ENCODE measurements around the gene TRAF3IP1.

GRCh38 chr2:238409341-238410199, 89.3 kb downstream of the TRAF3IP1 start:
- TF ChIP-seq, protein P1, sequence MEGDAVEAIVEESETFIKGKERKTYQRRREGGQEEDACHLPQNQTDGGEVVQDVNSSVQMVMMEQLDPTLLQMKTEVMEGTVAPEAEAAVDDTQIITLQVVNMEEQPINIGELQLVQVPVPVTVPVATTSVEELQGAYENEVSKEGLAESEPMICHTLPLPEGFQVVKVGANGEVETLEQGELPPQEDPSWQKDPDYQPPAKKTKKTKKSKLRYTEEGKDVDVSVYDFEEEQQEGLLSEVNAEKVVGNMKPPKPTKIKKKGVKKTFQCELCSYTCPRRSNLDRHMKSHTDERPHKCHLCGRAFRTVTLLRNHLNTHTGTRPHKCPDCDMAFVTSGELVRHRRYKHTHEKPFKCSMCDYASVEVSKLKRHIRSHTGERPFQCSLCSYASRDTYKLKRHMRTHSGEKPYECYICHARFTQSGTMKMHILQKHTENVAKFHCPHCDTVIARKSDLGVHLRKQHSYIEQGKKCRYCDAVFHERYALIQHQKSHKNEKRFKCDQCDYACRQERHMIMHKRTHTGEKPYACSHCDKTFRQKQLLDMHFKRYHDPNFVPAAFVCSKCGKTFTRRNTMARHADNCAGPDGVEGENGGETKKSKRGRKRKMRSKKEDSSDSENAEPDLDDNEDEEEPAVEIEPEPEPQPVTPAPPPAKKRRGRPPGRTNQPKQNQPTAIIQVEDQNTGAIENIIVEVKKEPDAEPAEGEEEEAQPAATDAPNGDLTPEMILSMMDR (IDR thresholded peaks at IDR 0.05): no peak
- TF ChIP-seq POLR2A (IDR thresholded peaks at IDR 0.05): no peak
